PC-9 (cell line): ENCODE results near the gene FRZB. TPM values are rescaled to one million over a fixed set of nuclear protein-coding genes. Genes with fewer than 3 reads are reported as not detected.
A peak's percentile ranks its signal among the peaks of the same experiment; 100 is the strongest.

Source experiments
- BruUV-seq: library from RNA; stranded (reverse); fragments of 400-500 nt; replicated peaks from 2 replicates; lab custom pipeline; 2021; lab: Mats Ljungman, UMichigan
- CTCF ChIA-PET: fragments of 300-600 bp; sonication (Branson Sonifier 250); formaldehyde crosslinking; loops from one replicate; lab custom pipeline; 2022; ENCODE audit warnings: antibody characterized with exemption; lab: Charles Lee
- POLR2A ChIA-PET: fragments of 300-600 bp; sonication (Branson Sonifier 250); formaldehyde crosslinking; loops from one replicate; lab custom pipeline; 2022; ENCODE audit warnings: antibody characterized with exemption; ENCODE audit not compliant: unreplicated experiment; lab: Charles Lee
- DNase-seq, 2 experiments: peaks; one replicate each; pipeline versions ENCODE4 v3.0.0 to v3.0.0-alpha.2; 2015 to 2022; ENCODE audit warnings: mixed read lengths in 1 of 2
- H2AFZ ChIP-seq: fragments of 200-600 bp; sonication (generic); 2 replicates; pipeline ENCODE4 v1.8.1; 2017; ENCODE audit warnings: antibody characterized with exemption
- H3F3A ChIP-seq: fragments of 200-600 bp; sonication (generic); 2 replicates; pipeline ENCODE4 v1.8.1; 2017; ENCODE audit warnings: antibody characterized with exemption, mild to moderate bottlenecking, low read depth; ENCODE audit not compliant: insufficient read depth
- H3K27ac ChIP-seq: fragments of 200-600 bp; sonication (generic); 2 replicates; pipeline ENCODE4 v1.6.1; 2016; ENCODE audit warnings: mixed run types
- H3K27me3 ChIP-seq: fragments of 200-600 bp; sonication (generic); 2 replicates; pipeline ENCODE4 v1.6.1; 2016; ENCODE audit warnings: low read depth, mixed run types; ENCODE audit not compliant: insufficient read depth
- H3K36me3 ChIP-seq: fragments of 200-600 bp; sonication (generic); 2 replicates; pipeline ENCODE4 v1.6.1; 2016; ENCODE audit warnings: low read depth, mixed run types
- H3K4me1 ChIP-seq: fragments of 200-600 bp; sonication (generic); replicated peaks from 2 replicates; pipeline ENCODE4 v1.6.1; 2016; ENCODE audit warnings: mixed run types; ENCODE audit not compliant: insufficient read depth
- H3K4me2 ChIP-seq: fragments of 200-600 bp; sonication (generic); 2 replicates; pipeline ENCODE4 v1.6.1; 2017; ENCODE audit warnings: mixed run types
- H3K4me3 ChIP-seq: fragments of 200-600 bp; sonication (generic); 2 replicates; pipeline ENCODE4 v1.6.1; 2016; ENCODE audit warnings: mixed run types
- H3K79me2 ChIP-seq: fragments of 200-600 bp; sonication (generic); 2 replicates; pipeline ENCODE4 v1.6.1; 2017; ENCODE audit warnings: low read depth, mixed run types
- H3K9me2 ChIP-seq: fragments of 200-600 bp; sonication (generic); 2 replicates; pipeline ENCODE4 v1.8.1; 2017; ENCODE audit warnings: mild to moderate bottlenecking; ENCODE audit not compliant: insufficient read depth
- H3K9me3 ChIP-seq: fragments of 200-600 bp; sonication (generic); 2 replicates; pipeline ENCODE4 v1.8.1; 2016; ENCODE audit warnings: low read depth; ENCODE audit not compliant: insufficient read depth
- H4K20me1 ChIP-seq: fragments of 200-600 bp; sonication (generic); 2 replicates; pipeline ENCODE4 v1.8.1; 2017; ENCODE audit not compliant: insufficient read depth
- CTCF ChIP-seq: fragments of 200-600 bp; sonication (generic); conservative IDR thresholded peaks from 2 replicates; pipeline ENCODE4 v1.6.1; 2017; ENCODE audit warnings: mixed run types, antibody characterized with exemption, mild to moderate bottlenecking, moderate library complexity
- EZH2 ChIP-seq: fragments of 200-600 bp; sonication (generic); IDR thresholded peaks from 2 replicates; pipeline ENCODE4 v1.8.0; 2017; ENCODE audit warnings: antibody characterized with exemption, low read depth
- intact Hi-C: fragments of 100-400 bp; cut with micrococcal nuclease; formaldehyde crosslinking; loops from one replicate; pipeline ENCODE4 v1.10.0; 2022; ENCODE audit not compliant: unreplicated experiment
- total RNA-seq: library from RNA; stranded (reverse); gene quantifications from 2 replicates; pipeline ENCODE4 v1.2.3, GENCODE V29; 2021

Gene FRZB
- total RNA-seq, 1 experiment from 2014 or later, result 0.15 TPM

- Histone ChIP-seq H3K9me2 (0 out of 2 replicates have a peak, but pooled peaks cover 4% of the 10 kb centered on the region), H3K27ac (peak overlapping the region; percentile 33; the same call in 1 of the 2 replicates), H3K27me3 (no peaks in the 10 kb centered on the region), H3F3A (peaks cover 29% of the 10 kb centered on the region), H3K4me3 (no peak overlapping the region), H3K4me1 (peaks cover 20% of the 10 kb centered on the region), H4K20me1 (peaks cover 3% of the 10 kb centered on the region; the same call in 1 of the 2 replicates), H3K4me2 (no peak overlapping the region), H2AFZ (no peak overlapping the region), H3K79me2 (no peaks in the 10 kb centered on the region), H3K9me3 (no peaks in the 10 kb centered on the region), H3K36me3 (peaks cover 23% of the 10 kb centered on the region)
- intact Hi-C loops, result loop anchor here (10.0 kb wide), 1 partner anchor 210 kb away; the partner anchor contains the start of gene NUP35
- CTCF ChIA-PET, result no interaction called here
- BruUV-seq, result no TSS peak
- no peak for DNase-seq
- POLR2A ChIA-PET, result no interaction called here
- TF ChIP-seq EZH2, result no peak
- no peak for TF ChIP-seq CTCF
These were observed 48.4 kb upstream of the FRZB start for GRCh38 chr2:182914852-182915251.

GRCh38 chr2:182913064-182913463 lies 46.6 kb upstream of the FRZB start:
- H3K36me3 ChIP-seq, result peaks cover 17% of the 10 kb centered on the region
- CTCF ChIA-PET, result no interaction called here
- 0 out of 2 replicates have a peak, but pooled peaks cover 4% of the 10 kb centered on the region for H3K9me2 ChIP-seq
- H4K20me1 ChIP-seq, result peaks cover 3% of the 10 kb centered on the region; the same call in 1 of the 2 replicates
- H3K79me2 ChIP-seq, result no peaks in the 10 kb centered on the region
- POLR2A ChIA-PET, result no interaction called here
- H3K4me1 ChIP-seq, result peaks cover 20% of the 10 kb centered on the region
- H2AFZ ChIP-seq, result no peak overlapping the region
- no peak overlapping the region for H3K4me3 ChIP-seq
- no TSS peak for BruUV-seq
- H3K27me3 ChIP-seq, result no peaks in the 10 kb centered on the region
- H3F3A ChIP-seq, result peaks cover 25% of the 10 kb centered on the region
- intact Hi-C loops, result loop anchor here (10.0 kb wide), 1 partner anchor 212 kb away; the partner anchor contains the start of gene NUP35
- no peak overlapping the region for H3K4me2 ChIP-seq
- no peaks in the 10 kb centered on the region for H3K9me3 ChIP-seq
- TF ChIP-seq CTCF (no peak), EZH2 (no peak)
- H3K27ac ChIP-seq, result no peak overlapping the region
- no peak for DNase-seq

- intact Hi-C loops, result loop anchor here (10.0 kb wide), 1 partner anchor 212 kb away; the partner anchor contains the start of gene NUP35
These were observed 46.1 kb upstream of the FRZB start for GRCh38 chr2:182912518-182912915.

More at GRCh38 chr2:182912518-182912915, 46.1 kb upstream of the FRZB start:
- DNase-seq, result no peak
- no peak overlapping the region for H3K4me3 ChIP-seq
- no peaks in the 10 kb centered on the region for H3K9me3 ChIP-seq
- CTCF ChIA-PET, result no interaction called here
- POLR2A ChIA-PET, result no interaction called here
- no peak overlapping the region for H3K27ac ChIP-seq
- H4K20me1 ChIP-seq, result peaks cover 3% of the 10 kb centered on the region; the same call in 1 of the 2 replicates
- H2AFZ ChIP-seq, result no peak overlapping the region
- 0 out of 2 replicates have a peak, but pooled peaks cover 4% of the 10 kb centered on the region for H3K9me2 ChIP-seq
- H3K36me3 ChIP-seq, result peaks cover 17% of the 10 kb centered on the region
- peaks cover 22% of the 10 kb centered on the region for H3F3A ChIP-seq
- BruUV-seq, result no TSS peak
- peaks cover 20% of the 10 kb centered on the region for H3K4me1 ChIP-seq
- no peaks in the 10 kb centered on the region for H3K79me2 ChIP-seq
- no peak for TF ChIP-seq EZH2
- no peaks in the 10 kb centered on the region for H3K27me3 ChIP-seq
- H3K4me2 ChIP-seq, result no peak overlapping the region
